ENCODE data around the gene GNPTAB.

DNA sequence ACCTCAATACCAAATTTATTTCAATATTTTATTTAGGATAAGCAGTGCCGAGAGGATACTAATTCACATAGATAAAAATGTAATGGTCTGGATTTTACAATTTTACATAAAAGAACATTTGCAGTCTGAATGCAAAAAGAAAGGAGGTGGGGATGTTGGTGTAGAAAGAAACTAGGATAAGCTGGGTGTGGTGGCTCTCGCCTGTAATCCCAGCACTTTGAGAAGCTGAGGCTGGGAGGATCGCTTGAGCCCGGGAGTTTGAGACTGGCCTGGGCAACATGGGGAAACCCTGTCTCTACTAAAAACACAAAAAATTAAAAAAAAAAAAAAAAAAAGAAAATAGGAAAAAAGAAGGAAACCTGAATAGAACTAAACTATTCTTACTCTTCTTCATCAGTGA, 108.4 kb downstream of the GNPTAB start:
- TF ChIP-seq POLR2A (IDR thresholded peaks at IDR 0.05): no peak
- TF ChIP-seq, protein P1, sequence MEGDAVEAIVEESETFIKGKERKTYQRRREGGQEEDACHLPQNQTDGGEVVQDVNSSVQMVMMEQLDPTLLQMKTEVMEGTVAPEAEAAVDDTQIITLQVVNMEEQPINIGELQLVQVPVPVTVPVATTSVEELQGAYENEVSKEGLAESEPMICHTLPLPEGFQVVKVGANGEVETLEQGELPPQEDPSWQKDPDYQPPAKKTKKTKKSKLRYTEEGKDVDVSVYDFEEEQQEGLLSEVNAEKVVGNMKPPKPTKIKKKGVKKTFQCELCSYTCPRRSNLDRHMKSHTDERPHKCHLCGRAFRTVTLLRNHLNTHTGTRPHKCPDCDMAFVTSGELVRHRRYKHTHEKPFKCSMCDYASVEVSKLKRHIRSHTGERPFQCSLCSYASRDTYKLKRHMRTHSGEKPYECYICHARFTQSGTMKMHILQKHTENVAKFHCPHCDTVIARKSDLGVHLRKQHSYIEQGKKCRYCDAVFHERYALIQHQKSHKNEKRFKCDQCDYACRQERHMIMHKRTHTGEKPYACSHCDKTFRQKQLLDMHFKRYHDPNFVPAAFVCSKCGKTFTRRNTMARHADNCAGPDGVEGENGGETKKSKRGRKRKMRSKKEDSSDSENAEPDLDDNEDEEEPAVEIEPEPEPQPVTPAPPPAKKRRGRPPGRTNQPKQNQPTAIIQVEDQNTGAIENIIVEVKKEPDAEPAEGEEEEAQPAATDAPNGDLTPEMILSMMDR (IDR thresholded peaks at IDR 0.05): no peak

Measured in tibial nerve (tissue), 3 donors.